RWPE2 (cell line): ENCODE measurements around the gene COL25A1.

Source experiments
- ATAC-seq: fragments of 200-7000 bp; cut with Tn5 transposase; 3 replicates; pipeline ENCODE4 v1.9.1; 2021; ENCODE audit warnings: low read depth
- DNase-seq: peaks from one replicate; pipeline ENCODE4 v3.0.0-alpha.2; 2020; ENCODE audit warnings: low spot score
- H3K27ac ChIP-seq: fragments of 450-650 bp; 2 replicates; pipeline ENCODE4 v1.5.1; 2017; ENCODE audit warnings: mild to moderate bottlenecking; ENCODE audit not compliant: poor library complexity, severe bottlenecking
- H3K27me3 ChIP-seq: fragments of 250-450 bp; sonication (Bioruptor Pico); 2 replicates; pipeline ENCODE4 v1.5.1; 2021; ENCODE audit warnings: mild to moderate bottlenecking, moderate library complexity; ENCODE audit not compliant: insufficient read depth, poor library complexity, severe bottlenecking
- H3K36me3 ChIP-seq: fragments of 250-450 bp; sonication (Bioruptor Pico); 2 replicates; pipeline ENCODE4 v1.5.1; 2020; ENCODE audit warnings: low read depth, mild to moderate bottlenecking, moderate library complexity
- H3K4me1 ChIP-seq: fragments of 250-450 bp; sonication (Bioruptor Pico); 2 replicates; pipeline ENCODE4 v1.5.1; 2021; ENCODE audit warnings: mild to moderate bottlenecking, moderate library complexity; ENCODE audit not compliant: insufficient read depth, poor library complexity, severe bottlenecking
- H3K4me3 ChIP-seq: fragments of 250-450 bp; sonication (Bioruptor Pico); 2 replicates; pipeline ENCODE4 v1.5.1; 2021; ENCODE audit warnings: mild to moderate bottlenecking, moderate library complexity; ENCODE audit not compliant: severe bottlenecking
- H3K9me3 ChIP-seq: fragments of 250-450 bp; sonication (Bioruptor Pico); 2 replicates; pipeline ENCODE4 v1.5.1; 2021; ENCODE audit warnings: mild to moderate bottlenecking, moderate library complexity; ENCODE audit not compliant: severe bottlenecking
- TF ChIP-seq, protein P1 (sequence below): fragments of 450-650 bp; IDR thresholded peaks from one replicate; pipeline ENCODE4 v1.5.1; 2017; ENCODE audit warnings: mild to moderate bottlenecking, moderate library complexity; ENCODE audit not compliant: poor library complexity, severe bottlenecking

Gene COL25A1

GRCh38 chr4:109231331-109231730 is 71.1 kb downstream of the COL25A1 start:
- Histone ChIP-seq H3K36me3 (no peaks in the 10 kb centered on the region), H3K4me3 (no peak overlapping the region), H3K9me3 (no peaks in the 10 kb centered on the region), H3K4me1 (peaks cover 11% of the 10 kb centered on the region), H3K27ac (no peak overlapping the region), H3K27me3 (no peaks in the 10 kb centered on the region)
- ATAC-seq, result no peak
- TF ChIP-seq, protein P1, sequence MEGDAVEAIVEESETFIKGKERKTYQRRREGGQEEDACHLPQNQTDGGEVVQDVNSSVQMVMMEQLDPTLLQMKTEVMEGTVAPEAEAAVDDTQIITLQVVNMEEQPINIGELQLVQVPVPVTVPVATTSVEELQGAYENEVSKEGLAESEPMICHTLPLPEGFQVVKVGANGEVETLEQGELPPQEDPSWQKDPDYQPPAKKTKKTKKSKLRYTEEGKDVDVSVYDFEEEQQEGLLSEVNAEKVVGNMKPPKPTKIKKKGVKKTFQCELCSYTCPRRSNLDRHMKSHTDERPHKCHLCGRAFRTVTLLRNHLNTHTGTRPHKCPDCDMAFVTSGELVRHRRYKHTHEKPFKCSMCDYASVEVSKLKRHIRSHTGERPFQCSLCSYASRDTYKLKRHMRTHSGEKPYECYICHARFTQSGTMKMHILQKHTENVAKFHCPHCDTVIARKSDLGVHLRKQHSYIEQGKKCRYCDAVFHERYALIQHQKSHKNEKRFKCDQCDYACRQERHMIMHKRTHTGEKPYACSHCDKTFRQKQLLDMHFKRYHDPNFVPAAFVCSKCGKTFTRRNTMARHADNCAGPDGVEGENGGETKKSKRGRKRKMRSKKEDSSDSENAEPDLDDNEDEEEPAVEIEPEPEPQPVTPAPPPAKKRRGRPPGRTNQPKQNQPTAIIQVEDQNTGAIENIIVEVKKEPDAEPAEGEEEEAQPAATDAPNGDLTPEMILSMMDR, result no peak
- DNase-seq, result no peak

GRCh38 chr4:109229028-109229427 is 73.4 kb downstream of the COL25A1 start:
- TF ChIP-seq, protein P1, result no peak
- H3K9me3 ChIP-seq, result no peaks in the 10 kb centered on the region
- H3K27ac ChIP-seq, result no peak overlapping the region
- peaks cover 10% of the 10 kb centered on the region for H3K4me1 ChIP-seq
- no peak overlapping the region for H3K4me3 ChIP-seq
- no peaks in the 10 kb centered on the region for H3K36me3 ChIP-seq
- ATAC-seq, result no peak
- H3K27me3 ChIP-seq, result no peaks in the 10 kb centered on the region
- no peak for DNase-seq

- Histone ChIP-seq H3K27me3 (no peaks in the 10 kb centered on the region), H3K4me1 (no peaks in the 10 kb centered on the region), H3K4me3 (no peak overlapping the region), H3K9me3 (no peaks in the 10 kb centered on the region), H3K36me3 (no peaks in the 10 kb centered on the region), H3K27ac (no peak overlapping the region)
- DNase-seq (no peak), ATAC-seq (no peak)
- TF ChIP-seq, protein P1, result no peak
Measured at GRCh38 chr4:109218288-109218687, 84.2 kb downstream of the COL25A1 start.

- ATAC-seq (no peak), DNase-seq (no peak)
- Histone ChIP-seq H3K4me1 (no peaks in the 10 kb centered on the region), H3K27me3 (no peaks in the 10 kb centered on the region), H3K4me3 (no peak overlapping the region), H3K9me3 (no peaks in the 10 kb centered on the region), H3K27ac (no peak overlapping the region), H3K36me3 (no peaks in the 10 kb centered on the region)
- TF ChIP-seq, protein P1, result no peak
Measured at GRCh38 chr4:109216085-109216696, 86.3 kb downstream of the COL25A1 start.

GRCh38 chr4:109215506-109215905 is 87.0 kb downstream of the COL25A1 start:
- Histone ChIP-seq H3K4me1 (no peaks in the 10 kb centered on the region), H3K9me3 (no peaks in the 10 kb centered on the region), H3K27me3 (no peaks in the 10 kb centered on the region), H3K36me3 (no peaks in the 10 kb centered on the region), H3K4me3 (no peak overlapping the region), H3K27ac (no peak overlapping the region)
- DNase-seq, result no peak
- no peak for ATAC-seq
- TF ChIP-seq, protein P1, result no peak
